ENCODE data around the gene COPS9. TPM values are rescaled to one million over a fixed set of nuclear protein-coding genes. Genes with fewer than 3 reads are reported as not detected.

The COPS9 gene
- total RNA-seq, 1 donor from 2014 or later = 118 TPM

- DNase-seq (ENCODE audit: low spot score) = peak; percentile 75
These were observed 1.6 kb upstream of the COPS9 start for GRCh38 chr2:240137596-240138253.

GRCh38 chr2:240136671-240137292 is 677 bp upstream of the COPS9 start:
- DNase-seq (ENCODE audit: low spot score) = peak; percentile 47

DNA sequence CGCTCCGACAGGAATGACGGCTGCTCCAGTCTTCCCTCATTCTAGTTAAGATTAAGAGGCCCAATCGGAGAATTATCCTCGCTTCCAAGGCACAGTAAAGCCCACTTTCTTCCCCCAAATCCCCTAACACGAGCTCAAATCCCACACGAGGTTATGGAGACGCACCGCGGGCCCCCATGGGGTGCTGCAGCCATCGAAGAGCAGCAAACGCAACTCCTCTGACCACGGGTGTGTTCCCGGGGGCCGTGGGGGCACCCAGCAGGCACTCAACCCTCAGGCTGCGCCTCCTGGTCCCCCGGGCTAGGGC is 446 bp downstream of the COPS9 start:
- DNase-seq (ENCODE audit: low spot score) = no peak

- peak; percentile 47 for DNase-seq (ENCODE audit: low spot score)
These were observed 1.1 kb downstream of the COPS9 start for GRCh38 chr2:240134956-240135520.

- DNase-seq (ENCODE audit: low spot score) = peak; percentile 65
These were observed 1.6 kb downstream of the COPS9 start for GRCh38 chr2:240134466-240134865.

- peak; percentile 55 for DNase-seq (ENCODE audit: low spot score)
These were observed 2.7 kb downstream of the COPS9 start for GRCh38 chr2:240133401-240133800.

DNA sequence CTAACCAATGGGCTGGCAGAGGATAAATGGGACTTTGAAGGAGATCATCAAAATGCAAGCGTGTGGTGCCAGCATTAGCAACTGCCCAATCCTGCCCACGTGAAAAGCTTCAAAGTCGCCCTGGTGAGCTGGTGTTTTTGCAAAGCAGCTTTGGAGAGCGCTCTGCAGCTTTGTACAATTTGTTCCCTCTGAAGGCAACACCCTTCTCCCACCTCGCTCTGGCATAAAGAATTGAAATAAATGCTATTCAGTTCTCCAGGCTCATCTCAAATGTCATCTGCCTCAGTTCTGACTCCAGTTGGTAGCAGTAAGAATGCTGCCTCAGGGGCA is 3.5 kb downstream of the COPS9 start:
- DNase-seq (ENCODE audit: low spot score) = no peak

GRCh38 chr2:240131941-240132650 is 4.0 kb downstream of the COPS9 start:
- DNase-seq (ENCODE audit: low spot score) = peak; percentile 76

- DNase-seq (ENCODE audit: low spot score) = peak; percentile 79
These were observed 4.8 kb downstream of the COPS9 start for GRCh38 chr2:240131296-240131695.

DNA sequence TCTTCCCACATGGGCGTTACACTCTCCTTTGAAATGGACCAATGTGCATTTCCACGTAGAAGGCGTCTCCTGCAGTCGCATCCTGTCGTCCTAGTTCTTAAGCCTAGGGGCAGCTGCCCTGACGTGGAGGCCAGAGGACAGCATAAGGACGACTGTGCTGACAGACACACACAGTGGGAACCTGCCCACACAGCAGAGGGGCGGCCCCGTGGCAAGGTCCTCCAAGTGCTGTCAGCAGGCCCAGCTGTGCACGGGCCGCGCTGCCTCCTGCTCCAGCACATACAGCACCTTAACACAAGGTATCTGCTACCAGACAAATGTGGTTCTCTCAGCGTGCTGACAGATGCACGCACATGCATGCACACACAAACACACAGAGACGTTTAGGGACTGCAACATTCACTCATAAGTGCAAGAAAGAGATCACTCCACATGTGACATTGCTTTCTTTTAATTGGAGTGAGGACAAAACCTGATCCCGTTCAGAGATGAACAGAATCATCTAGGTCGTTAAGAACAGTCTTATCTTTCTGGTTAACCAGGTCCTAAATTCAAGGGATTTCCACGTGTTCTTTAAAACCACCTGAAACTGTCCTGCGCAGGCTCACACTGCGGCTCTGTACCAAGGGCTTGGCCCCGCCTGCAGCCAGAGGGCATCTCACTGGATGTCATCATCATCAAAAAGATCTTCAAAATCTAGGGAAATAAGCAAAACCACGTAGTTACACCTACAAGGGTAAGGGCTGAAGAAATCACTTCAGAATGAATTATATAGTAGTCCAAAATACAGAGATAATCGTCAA is 5.5 kb downstream of the COPS9 start:
- no peak for DNase-seq (ENCODE audit: low spot score)

GRCh38 chr2:240129731-240130392 is 6.2 kb downstream of the COPS9 start:
- DNase-seq (ENCODE audit: low spot score) = peak; percentile 81

DNA sequence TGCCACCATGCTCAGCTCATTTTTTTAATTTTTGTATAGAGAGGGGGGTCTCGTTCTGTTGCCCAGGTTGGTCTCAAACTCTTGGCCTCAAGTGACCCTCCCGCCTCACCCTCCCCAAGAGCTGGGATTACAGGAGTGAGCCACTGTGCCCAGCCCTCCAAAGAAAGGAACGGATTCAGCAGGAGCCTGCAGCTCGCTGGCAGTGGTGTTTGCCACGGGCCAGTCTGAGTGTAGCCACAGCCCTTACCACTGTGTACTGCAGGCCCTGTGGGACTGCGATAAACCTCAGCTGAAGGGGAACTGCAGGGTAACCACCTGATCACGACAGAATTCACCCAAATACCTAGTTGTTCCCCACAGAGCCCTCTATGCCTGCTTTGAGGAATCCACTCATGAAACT is 6.8 kb downstream of the COPS9 start:
- peak; percentile 55 for DNase-seq (ENCODE audit: low spot score)

DNA sequence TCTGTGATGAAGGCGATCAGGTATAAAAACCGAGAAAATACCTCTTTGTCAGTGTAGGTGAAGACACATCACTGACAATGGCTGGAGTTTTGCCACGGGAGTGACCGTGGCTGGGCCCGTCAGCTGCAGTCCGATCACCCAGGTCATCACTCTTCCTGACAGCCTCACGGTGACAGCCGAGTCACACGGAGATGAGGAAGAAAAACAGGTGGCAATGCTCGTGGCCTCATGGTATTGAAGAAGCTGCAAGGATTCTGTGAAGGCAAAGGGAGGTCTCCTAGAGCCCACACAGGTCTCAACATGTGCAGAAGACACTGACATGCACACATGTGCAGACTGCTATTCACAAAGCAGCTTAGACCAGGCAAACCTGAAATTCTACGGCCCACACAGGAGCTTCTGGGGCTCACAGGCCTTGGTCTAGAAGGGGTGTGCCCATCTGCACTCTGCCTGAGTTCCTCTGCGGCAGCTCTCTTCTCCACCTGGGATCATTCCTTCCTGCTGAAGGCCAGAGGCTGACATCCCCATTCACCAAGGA is 7.4 kb downstream of the COPS9 start:
- DNase-seq (ENCODE audit: low spot score) = peak; percentile 69

DNA sequence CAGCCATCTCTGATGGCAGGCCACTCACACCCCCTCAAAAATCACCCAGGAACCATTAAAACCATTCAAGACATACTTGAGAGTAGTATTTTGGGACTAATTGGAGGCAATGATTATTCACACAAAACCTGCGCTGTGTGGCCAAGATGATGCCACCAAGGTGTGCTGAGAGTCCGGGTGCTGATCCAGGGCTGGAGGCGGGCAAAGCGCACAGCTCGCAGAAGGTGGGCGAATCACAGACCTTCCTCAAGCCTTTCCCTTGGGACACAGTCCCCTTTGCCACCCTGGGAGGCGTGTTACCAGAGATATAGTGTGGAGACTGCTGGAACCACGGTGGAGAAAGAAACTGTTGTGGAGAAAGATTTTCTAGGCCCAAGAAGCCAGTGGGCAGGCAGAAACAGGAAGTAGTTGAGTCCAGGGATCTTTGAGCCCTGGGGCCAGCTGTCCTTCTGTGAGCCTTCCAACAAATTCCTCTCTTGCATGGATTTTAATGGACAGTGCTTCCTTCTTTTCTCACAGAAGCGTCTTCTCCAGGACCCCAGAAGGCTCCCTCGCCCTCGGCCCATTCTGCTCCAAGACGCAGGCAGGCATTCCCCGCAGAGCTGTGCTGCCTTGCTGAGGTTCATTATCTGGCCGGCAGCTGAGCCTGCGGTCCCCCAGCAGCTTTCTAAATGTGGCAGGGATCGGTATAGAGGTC is 8.0 kb downstream of the COPS9 start:
- peak; percentile 30 for DNase-seq (ENCODE audit: low spot score)

- peak; percentile 62 for DNase-seq (ENCODE audit: low spot score)
These were observed 8.8 kb downstream of the COPS9 start for GRCh38 chr2:240127191-240127750.

DNA sequence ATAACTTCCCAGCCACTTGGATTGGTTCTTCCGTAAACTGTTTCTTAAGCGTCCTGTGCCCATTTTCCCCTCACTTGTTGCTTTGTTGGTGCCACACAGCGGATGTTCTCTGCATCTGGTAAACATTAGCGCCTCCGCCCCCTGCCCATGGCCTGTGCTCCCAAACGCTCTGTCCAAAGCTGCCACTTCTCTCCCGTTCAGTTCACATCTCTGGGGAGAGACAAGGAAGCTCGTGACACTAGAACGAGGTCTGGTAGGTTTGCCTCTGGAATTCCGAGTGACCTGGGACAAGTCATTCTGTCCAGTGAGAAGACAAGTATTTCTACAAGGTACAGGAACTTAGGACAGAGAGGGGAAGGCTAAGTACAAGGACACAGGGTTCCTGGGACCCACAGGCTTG is 9.4 kb downstream of the COPS9 start:
- peak; percentile 49 for DNase-seq (ENCODE audit: low spot score)

- DNase-seq (ENCODE audit: low spot score) = no peak
These were observed 10.4 kb downstream of the COPS9 start for GRCh38 chr2:240125742-240126141.

- DNase-seq (ENCODE audit: low spot score) = peak; percentile 82
These were observed 11.5 kb downstream of the COPS9 start for GRCh38 chr2:240124651-240125030.

DNA sequence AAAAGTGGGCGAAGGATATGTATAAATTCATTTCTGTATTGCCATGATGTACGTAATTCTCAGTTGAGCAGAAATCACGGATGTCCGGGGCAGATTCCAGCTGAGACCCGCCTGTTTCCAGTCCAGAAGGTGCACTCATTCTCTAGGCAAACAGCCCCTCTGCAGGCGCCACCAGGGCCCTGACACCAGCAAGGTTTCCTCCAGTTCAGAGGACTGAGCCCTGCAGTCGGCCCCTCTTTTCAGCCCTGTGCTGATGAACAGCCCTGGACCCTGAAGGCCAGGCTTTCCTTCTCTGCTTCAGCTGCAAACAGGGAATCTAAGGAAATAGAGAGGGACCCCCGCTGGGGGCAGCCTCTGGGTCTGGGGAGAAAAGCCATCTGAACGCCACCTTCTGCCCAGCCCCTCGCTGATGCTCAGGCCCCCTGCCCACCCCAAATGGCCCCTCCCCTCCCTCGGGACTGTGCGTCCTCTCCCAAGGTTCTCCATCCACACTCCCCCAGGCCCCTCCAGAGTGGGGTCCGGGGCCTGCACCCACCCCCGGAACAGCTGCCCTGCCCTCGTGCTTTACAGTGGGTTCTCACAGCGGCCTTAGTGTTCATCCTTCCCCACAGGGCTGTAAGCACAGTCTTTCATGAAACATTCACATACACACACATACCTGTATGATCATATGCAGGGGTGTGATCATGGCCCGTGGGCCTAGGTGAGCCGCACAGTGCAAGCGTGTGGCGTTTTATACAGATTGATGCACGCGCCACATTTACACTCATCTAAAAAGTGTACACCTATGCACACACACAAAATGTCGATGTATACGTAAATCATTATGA is 12.1 kb downstream of the COPS9 start:
- peak; percentile 41 for DNase-seq (ENCODE audit: low spot score)

Measured in mesenteric fat pad (tissue), 1 donor.